ENCODE data around the gene NFKBIA.

Gene NFKBIA

GRCh38 chr14:35368139-35368460 is 36.4 kb downstream of the NFKBIA start:
- no peak overlapping the region for H3K4me3 ChIP-seq (replicated peaks; ENCODE audit: low read depth, low read length)
- DNase-seq (ENCODE audit: low read depth), result no peak
- TF ChIP-seq CTCF (IDR thresholded peaks at IDR 0.05; ENCODE audit: low read length, missing control alignments), result no peak

GRCh38 chr14:35367056-35367372 is 37.5 kb downstream of the NFKBIA start:
- no peak overlapping the region for H3K4me3 ChIP-seq (replicated peaks; ENCODE audit: low read depth, low read length)
- no peak for TF ChIP-seq CTCF (IDR thresholded peaks at IDR 0.05; ENCODE audit: low read length, missing control alignments)
- no peak for DNase-seq (ENCODE audit: low read depth)

GRCh38 chr14:35366521-35366976 is 38.0 kb downstream of the NFKBIA start:
- no peak for DNase-seq (ENCODE audit: low read depth)
- no peak for TF ChIP-seq CTCF (IDR thresholded peaks at IDR 0.05; ENCODE audit: low read length, missing control alignments)
- no peak overlapping the region for H3K4me3 ChIP-seq (replicated peaks; ENCODE audit: low read depth, low read length)

- H3K4me3 ChIP-seq (replicated peaks; ENCODE audit: low read depth, low read length), result no peak overlapping the region
- DNase-seq (ENCODE audit: low read depth), result peak; percentile 45
- TF ChIP-seq CTCF (IDR thresholded peaks at IDR 0.05; ENCODE audit: low read length, missing control alignments), result no peak
These were observed 38.5 kb downstream of the NFKBIA start for GRCh38 chr14:35366056-35366451.

GRCh38 chr14:35365130-35366055 is 39.2 kb downstream of the NFKBIA start:
- no peak for TF ChIP-seq CTCF (IDR thresholded peaks at IDR 0.05; ENCODE audit: low read length, missing control alignments)
- peak; percentile 87 for DNase-seq (ENCODE audit: low read depth)
- H3K4me3 ChIP-seq (replicated peaks; ENCODE audit: low read depth, low read length), result no peak overlapping the region

GRCh38 chr14:35362911-35363374 is 41.6 kb downstream of the NFKBIA start:
- no peak overlapping the region for H3K4me3 ChIP-seq (replicated peaks; ENCODE audit: low read depth, low read length)
- DNase-seq (ENCODE audit: low read depth), result peak; percentile 86
- no peak for TF ChIP-seq CTCF (IDR thresholded peaks at IDR 0.05; ENCODE audit: low read length, missing control alignments)

GRCh38 chr14:35362450-35362849 is 42.1 kb downstream of the NFKBIA start:
- no peak overlapping the region for H3K4me3 ChIP-seq (replicated peaks; ENCODE audit: low read depth, low read length)
- DNase-seq (ENCODE audit: low read depth), result no peak
- no peak for TF ChIP-seq CTCF (IDR thresholded peaks at IDR 0.05; ENCODE audit: low read length, missing control alignments)

Measured in fibroblast of pulmonary artery (primary cell).